ENCODE measurements around the gene SF1.
A peak's percentile ranks its signal among the peaks of the same experiment; 100 is the strongest.
"Not testable (repeated sequence)": the region's sequence is repeated elsewhere in the genome, so short reads cannot be mapped to it uniquely, and the experiment has no call there.

SF1 gene, protein sequence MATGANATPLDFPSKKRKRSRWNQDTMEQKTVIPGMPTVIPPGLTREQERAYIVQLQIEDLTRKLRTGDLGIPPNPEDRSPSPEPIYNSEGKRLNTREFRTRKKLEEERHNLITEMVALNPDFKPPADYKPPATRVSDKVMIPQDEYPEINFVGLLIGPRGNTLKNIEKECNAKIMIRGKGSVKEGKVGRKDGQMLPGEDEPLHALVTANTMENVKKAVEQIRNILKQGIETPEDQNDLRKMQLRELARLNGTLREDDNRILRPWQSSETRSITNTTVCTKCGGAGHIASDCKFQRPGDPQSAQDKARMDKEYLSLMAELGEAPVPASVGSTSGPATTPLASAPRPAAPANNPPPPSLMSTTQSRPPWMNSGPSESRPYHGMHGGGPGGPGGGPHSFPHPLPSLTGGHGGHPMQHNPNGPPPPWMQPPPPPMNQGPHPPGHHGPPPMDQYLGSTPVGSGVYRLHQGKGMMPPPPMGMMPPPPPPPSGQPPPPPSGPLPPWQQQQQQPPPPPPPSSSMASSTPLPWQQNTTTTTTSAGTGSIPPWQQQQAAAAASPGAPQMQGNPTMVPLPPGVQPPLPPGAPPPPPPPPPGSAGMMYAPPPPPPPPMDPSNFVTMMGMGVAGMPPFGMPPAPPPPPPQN

DNA sequence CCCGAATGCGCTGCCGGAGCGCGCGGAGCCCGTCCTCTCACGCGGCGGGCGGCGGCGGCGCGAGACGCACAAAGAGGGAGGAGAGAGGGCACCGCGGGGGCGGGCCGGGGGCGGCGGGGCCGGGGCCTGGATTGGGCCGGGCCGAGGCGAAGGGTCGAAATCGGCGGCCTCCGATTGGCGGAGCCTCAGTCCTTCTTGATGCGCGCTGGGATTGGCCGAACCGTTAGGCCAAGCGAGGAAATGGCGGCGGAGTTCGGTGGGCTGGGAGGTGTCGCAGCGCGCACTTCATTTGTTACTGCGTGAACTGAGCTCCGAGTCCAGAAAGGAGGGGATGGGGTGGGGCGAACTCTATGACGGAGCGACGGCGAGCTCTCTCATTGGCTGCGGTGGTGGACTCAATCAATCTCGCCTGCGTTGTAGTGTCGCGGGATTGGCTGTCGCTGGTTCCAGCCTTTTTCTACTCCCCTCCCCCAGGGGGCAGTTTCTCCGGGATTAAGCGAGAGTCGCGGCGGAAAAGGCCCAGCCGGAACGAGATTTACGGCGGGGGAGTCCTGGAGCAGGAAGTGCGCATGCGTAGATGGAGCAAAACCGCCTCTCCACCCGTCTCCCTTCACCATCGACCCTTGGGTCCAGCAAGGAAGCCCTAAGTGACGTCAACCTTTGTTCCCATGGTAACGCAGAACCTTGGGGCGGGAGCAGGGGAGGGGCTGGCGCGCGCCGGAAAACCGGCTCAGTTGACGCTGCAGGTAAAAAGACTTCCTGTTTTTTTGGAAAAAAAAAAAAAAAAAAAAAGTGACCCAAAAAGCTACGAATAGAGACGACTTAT lies at the start of gene SF1:
SF1 (minus strand) TSS at position 70 of the 826 bp plus-strand sequence. CDS start 150 bp downstream, outside the sequence.
- DNase-seq, result peak; percentile 98

DNA sequence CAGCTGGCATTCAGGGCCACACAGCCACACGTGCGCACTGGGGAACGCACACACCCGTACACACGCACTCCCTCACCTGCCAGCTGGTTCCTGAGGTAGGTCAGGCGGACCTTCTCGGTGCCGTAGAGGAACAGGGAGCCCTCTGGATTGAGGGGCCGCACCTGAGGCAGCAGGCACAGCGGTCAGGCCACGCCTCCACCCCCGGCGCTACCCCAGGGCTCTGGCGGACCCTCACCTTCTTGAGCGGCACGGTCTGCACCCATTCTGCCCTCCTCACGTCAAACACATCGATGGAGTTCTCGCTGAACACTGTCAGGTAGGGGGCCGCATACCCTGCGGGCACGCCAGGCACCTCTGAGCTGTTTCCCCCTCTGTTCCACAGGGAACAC lies 49.1 kb upstream of the SF1 start:
- DNase-seq, result no peak

GRCh38 chr11:64826578-64827450 lies 48.5 kb upstream of the SF1 start:
- no peak for DNase-seq

- no peak for DNase-seq
Observed at GRCh38 chr11:64826062-64826461, 47.7 kb upstream of the SF1 start.

DNA sequence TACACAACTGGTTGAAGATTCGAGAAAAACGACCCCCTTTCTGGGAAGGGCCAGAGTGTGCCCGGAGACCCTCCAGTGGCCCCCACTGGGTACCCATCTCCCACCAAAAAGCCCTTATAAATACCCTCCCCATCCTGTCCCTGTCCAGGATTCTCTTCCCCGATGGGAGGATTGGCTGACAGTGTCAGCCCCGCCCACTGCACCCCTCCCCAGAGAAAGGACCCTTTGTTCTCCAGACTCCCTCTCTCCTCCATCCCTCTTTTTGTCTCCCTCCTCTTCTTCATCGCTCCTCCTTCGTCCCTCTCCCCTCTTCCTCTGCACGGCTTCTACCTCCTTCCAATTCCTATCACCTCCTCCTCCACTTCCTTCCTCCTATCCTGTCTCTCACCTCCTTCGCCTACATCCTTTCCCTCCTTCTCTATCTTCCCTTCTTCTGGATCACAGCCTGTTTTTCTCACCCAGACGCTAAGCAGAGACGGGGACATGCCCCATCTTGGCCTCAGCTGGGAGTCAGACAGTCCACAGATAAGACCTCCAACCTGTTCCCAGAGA lies 45.3 kb upstream of the SF1 start:
- DNase-seq, result no peak

GRCh38 chr11:64817476-64817875 lies 39.1 kb upstream of the SF1 start:
- no peak for DNase-seq

DNA sequence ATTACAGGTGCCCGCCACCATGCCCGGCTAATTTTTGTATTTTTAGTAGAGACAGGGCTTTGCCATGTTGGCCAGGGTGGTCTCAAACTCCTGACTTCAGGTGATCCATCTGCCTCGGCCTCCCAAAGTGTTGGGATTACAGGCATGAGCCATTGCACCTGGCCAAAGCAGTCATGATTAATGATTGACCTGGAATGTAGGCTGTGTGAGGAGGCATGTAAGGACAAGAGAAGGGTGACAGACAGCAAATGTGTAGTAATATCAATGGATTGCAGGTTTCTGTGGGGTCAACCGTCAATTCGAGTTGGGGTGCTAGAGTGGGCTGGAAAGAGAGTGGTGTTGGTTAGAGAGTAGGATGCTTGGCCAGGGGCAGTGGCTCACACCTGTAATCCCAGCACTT lies 37.1 kb upstream of the SF1 start:
- DNase-seq, result not testable (repeated sequence)

GRCh38 chr11:64814712-64815187 lies 36.4 kb upstream of the SF1 start:
- DNase-seq, result no peak

DNA sequence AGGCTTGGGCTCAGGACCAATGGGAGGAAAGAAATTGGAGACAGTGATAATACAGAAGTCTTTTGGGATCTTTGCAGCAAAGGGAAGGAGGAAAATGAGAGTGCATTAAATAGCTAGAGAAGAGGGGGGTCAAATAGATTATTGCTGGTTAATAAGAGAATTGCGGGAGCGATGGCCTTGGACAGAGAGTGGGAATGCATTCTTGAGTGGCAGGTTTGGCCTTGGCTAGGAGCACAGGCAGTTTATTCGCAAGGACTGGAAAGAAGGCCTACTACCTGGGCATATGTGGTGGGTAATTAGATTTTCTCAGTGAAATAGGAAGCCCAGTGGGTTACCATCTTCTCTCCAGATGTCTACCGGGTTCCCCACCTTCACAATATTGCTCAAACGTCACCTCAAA lies 35.5 kb upstream of the SF1 start:
- DNase-seq, result no peak

DNA sequence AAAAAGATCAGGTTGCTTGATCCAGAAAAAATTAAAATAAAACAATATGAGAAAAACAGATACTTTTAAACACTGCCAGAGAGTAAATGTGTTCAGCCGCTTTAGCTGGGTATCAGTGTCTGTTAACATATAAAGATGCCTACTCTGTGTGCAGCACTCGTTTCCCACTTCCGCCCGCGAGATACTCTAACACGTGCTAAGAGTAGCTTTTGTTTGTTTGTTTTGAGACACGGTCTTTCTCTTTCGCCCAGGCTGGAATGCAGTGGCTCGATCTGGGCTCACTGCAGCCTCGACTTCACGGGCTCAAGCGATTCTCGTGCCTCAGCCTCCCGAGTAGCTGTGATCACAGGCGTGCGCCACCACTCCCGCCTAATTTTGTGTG lies 32.5 kb upstream of the SF1 start:
- DNase-seq, result no peak

GRCh38 chr11:64810271-64810890 lies 32.0 kb upstream of the SF1 start, which contains the start of gene MEN1:
TSS of gene MEN1 (minus strand) at chr11:64810551. CDS start at chr11:64810109, 442 bp downstream.
- peak; percentile 90 for DNase-seq

DNA sequence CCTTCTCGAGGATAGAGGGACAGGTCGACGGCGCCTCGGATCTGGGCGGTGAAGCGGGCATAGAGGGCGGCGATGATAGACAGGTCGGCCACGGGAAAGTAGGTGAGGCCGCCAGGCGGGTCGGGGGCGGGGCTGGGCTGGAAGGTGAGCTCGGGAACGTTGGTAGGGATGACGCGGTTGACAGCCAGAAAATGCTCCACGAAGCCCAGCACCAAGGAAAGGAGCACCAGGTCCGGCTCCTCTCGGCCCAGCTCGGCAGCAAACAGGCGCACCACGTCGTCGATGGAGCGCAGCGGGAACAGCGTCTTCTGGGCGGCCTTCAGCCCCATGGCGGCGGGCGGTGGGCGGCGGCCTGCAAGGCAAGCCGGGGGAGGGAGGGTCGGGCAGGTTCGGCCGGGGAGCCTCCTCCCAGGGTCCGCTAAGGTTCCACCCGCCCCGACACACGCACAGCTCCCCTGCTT lies 31.5 kb upstream of the SF1 start:
- DNase-seq, result no peak

GRCh38 chr11:64805481-64805880 lies 27.1 kb upstream of the SF1 start:
- no peak for DNase-seq

DNA sequence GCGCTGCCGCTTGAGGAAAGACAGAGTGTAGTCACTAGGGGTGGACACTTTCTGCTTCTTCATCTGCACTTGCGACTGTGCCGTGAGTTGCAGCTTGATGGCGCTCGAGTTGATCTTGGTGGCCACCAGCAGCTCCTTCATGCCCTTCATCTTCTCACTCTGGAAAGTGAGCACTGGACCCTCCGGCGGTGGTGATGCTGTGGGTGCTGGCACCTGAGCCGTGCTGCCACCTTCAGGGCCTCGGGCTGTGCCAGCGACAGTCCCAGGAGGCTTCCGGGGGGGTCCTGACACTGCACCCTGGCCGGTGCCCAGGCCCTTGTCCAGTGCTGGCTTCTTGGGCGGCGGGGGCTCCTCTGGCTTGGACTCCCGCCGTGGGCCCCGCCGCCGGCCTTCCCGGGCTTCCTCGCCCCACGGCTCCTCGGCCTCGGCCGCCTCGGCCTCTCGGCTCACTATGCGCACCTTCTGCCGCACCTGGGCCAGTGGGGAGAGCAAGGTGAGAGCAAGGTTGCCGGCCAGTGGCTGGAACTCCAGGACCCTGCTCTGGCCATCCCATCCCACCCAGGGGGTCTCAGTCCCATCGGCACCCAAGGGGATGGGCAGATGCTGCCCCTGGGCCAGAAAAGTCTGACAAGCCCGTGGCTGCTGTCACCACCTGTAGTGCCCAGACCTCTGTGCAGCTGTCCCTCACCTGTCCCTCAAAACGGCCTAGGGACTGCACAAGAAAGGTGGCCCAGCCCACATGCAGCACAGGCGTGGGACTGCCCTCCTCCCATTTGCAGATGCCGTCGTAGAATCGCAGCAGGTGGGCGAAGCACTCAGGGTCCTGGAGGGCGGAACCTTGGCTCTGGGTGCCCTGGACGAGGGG lies 26.2 kb upstream of the SF1 start:
- no peak for DNase-seq

GRCh38 chr11:64803846-64804345 lies 25.6 kb upstream of the SF1 start:
- no peak for DNase-seq

DNA sequence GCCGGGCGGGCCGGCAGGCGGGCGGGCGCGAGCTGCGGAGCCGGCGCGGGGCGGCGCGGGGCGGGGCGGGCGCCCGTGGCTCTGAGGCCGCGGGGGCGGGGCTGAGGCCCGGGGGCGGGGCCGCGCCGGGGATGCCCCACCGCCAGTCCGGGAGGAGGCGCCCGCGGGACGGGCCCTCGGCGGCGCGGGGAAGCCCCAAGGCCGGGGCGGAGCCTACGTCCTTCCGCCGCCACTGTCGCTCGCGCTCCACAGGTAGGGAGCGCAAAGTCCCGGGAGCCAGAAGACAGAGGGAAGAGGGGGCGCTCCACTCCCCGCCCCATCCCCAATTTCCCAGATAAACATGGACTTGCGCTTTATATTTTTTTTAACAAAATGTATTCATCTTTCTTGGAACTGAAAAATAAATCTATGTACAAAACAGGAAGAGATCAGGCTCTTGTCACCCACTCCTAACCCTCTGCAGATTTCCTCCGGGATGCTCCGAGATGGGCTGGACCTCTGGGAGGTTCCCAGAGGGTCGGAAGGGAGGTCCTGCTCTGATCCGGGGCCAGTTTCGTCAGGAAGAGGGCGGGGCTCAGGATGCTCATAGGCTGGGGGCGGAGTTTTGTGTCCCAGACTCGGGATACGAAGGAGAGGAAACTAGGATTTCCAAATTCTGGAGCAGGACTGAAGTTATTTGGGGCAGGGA lies 25.0 kb upstream of the SF1 start, which contains the start of gene MAP4K2:
MAP4K2 (minus strand) TSS at position 57 of the 688 bp plus-strand sequence. CDS start 65 bp downstream, outside the sequence.
- DNase-seq, result peak; percentile 91

DNA sequence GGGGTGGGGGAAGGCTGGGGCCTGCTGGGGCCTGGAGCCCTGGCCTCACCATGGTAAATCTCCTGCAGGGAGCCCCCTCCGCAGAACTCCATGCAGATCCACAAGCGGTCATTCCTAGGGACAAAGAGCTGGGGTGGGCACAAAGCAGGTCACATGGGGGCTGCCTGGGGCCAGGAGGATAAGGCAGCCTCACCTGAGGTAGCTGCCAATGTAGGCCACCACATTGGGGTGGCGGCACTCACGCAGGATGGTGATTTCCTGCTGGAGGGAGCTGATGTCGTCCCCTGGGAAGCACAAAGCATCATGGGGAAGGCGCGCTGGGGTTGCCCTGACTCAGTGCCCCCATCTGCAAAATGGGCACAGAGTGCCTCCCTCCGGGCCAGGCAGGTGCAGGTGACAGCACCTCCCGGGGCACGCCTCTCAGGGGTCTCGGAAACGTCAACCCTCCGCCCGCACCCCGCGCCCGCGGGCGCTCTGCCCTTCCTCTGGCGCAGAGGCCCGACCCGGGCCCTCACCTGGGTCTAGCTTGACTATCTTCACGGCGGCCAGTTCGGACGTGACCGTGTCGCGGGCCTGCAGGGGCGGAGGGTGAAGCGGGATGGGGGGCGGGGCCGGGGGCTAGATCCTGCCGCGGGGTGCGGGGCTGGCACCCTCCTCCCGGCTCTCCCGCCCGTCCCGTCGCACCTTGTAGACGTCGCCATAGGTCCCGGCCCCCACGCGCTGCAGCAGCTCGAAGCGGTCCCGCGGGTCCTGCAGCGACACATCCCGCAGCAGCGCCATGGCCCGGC lies 24.2 kb upstream of the SF1 start:
- peak; percentile 71 for DNase-seq

DNA sequence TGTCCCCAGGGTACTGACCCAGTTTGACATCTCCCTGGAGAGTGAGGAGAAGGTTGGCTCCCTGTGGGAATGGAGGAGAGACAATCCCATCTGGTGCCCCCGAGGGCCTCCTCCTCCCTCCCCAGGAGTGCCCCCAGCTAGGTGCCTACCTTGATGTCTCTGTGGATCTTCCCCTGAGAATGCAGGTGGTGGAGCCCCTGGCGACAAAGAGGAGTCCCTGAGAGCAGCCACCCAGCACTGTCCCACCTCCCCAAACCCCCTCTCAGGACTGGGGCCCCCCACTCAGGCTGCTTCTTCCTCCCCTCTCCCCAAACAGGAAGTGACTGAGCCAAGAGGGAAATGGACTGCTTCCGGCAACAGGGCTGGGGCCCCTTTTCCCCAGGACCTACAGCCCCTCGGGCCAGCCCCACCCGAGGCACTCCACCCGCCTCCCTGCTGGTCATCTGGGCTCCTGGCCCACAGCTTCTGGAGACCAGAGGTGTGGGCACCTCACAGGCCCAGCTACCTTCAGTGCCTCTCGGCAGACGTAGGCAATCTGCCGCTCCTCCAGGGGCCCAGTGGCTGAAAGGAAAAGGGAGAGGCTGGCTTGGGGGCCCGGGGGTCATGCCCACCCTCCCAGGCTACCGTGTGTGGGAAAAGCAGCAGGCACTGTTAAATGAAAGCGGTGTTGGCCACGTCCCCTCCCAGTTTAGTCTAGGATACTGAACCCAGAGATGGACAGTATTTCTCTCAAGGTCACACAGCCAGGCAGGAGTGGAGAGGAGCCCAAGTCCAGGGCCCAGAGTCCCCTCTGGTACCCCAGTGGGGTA lies 23.4 kb upstream of the SF1 start:
- no peak for DNase-seq
